Epithelial cell of alveolus of lung (primary cell): ENCODE measurements around the gene RBM46. TPM values are rescaled to one million over a fixed set of nuclear protein-coding genes. Genes with fewer than 3 reads are reported as not detected.

Experiments used
- total RNA-seq: library from RNA; depleted of rRNA; stranded (reverse); fragments of >200 nt; gene quantifications from 2 replicates; pipeline ENCODE4 v1.2.1, GENCODE V29; 2015

RBM46 gene
- 0.08 and 0.39 TPM in 2 replicates for total RNA-seq

DNA sequence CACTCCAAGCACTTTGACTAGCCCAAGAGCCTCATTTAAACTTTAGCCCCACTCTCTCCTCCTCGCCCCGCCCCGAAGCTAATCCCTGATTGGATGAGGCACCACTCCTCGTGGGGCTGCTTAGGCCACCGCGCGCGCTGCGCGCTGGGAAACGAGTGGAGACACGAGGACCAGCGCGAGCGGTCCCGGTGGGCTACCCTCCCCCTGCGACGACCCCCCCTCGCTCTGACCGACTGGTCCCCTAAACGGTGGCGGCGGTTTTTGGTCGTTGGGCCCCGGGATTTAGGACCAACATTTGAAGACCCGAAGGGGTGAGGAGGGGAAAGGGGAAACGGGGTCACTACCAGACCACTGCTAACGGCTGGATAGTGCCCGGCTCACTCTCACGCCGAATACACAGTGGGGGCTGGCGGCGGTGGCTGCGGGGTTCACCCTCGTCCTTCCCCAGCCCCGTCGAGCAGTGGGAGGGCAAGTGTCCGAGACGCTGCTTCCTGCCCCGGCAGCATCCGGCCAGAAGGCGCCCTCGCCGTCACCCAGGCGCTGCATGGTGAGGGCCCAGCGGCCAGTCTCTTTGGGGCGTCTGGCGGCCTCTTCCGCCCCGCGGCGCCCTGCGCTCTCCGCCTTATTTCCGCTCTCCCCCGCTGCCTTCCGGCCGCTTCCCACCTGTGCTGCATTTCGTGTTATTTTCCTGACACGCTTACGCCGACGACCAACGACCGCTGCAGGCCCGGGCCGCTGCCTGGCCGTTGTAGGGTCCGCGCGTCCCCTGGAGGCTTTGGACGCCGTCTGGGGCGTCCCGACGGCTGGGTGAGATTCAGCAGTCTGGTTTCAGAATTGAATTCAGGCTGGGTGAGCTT lies at the start of gene RBM46:
TSS of gene RBM46 (plus strand) at position 147 of the 857 bp plus-strand sequence. CDS start 15,481 bp downstream, outside the sequence.

GRCh38 chr4:154743683-154744340 lies 37.3 kb upstream of the RBM46 start, which contains the start of gene LRAT:
Gene LRAT, plus strand, starts transcription at chr4:154744000. Its CDS starts 327 bp downstream, at chr4:154744327.

Other genes starting within 250 kb of the RBM46 start
- gene PLRG1, start 230.9 kb upstream of the RBM46 start, total RNA-seq: 64.1 and 83.4 TPM in 2 replicates
- gene FGB, start 218.3 kb upstream of the RBM46 start, total RNA-seq: not detected in 2 replicates
- gene FGA, start 190.5 kb upstream of the RBM46 start, total RNA-seq: 0.64 TPM in 1 of 2 replicates, not detected in the other
- 0.26 and 0.88 TPM in 2 replicates for gene FGG, start 168.6 kb upstream of the RBM46 start, total RNA-seq
- 2.1 TPM in 1 of 2 replicates, not detected in the other for gene LRAT, start 37.3 kb upstream of the RBM46 start, total RNA-seq